Right lung (tissue), 5 donors: Measurements from ENCODE around the gene KLHL29. TPM values are rescaled to one million over a fixed set of nuclear protein-coding genes. Genes with fewer than 3 reads are reported as not detected.

Experiments
- DNase-seq, 2 donors: peaks; one replicate each; pipeline ENCODE4 v3.0.0-alpha.2; 2013
- polyA plus RNA-seq, 5 donors: library from polyadenylated mRNA; unstranded; fragments of 120-200 nt; gene quantifications; one replicate each; pipeline versions ENCODE4 v1.2.1 to v1.2.3, GENCODE V29; 2013; ENCODE audit warnings: inconsistent platforms in 1 of 5, low replicate concordance in 1 of 5; ENCODE audit not compliant: insufficient read length in 5 of 5, insufficient read depth in 1 of 5

KLHL29 gene
- polyA plus RNA-seq, 5 donors: 1.6 to 2.7 (median 2.1) TPM

DNA sequence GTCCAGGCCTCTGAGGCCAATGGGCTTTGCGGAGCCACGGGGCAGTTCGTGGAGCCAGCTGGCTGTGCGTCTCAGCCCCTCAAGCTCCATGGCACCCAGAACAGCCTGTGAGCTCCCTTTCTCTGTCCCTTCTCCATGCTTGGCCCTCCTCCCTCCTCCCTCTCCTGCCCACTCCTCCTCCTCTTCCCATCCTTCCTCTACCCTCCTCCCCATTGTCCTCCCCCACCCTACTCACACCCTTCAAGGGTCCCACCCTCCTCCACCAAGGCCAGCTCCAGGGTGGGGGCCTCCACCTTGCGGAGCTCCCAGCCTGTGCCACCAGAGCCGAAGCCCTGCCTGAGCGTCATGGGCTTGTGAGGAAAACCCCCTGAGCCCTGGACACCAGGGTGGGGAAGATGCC is 273.0 kb downstream of the KLHL29 start:
- no peak for DNase-seq

DNA sequence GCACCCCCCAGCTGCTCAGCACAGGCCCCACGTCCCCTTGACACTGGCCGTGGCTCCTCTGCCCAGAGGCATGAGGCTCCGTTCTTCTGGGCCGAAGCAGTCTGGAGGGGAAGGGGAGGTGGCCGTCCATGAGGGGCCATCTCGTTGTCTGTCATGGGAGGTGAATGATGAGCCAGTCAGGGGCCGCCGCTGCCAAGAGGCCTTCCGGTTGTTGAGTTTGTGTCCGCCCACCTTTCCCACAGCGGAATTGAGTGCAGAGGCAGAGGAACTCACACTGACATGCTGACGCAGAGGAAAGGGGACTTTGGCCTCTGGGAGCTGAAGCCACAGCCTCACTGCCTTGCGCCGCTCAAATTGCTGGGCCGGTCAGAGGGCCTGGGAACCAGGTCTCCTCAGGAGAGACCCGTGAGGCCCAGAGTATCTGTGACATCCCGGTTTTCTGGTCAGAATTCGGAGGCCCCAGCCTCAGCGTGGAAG is 273.5 kb downstream of the KLHL29 start:
- no peak for DNase-seq

DNA sequence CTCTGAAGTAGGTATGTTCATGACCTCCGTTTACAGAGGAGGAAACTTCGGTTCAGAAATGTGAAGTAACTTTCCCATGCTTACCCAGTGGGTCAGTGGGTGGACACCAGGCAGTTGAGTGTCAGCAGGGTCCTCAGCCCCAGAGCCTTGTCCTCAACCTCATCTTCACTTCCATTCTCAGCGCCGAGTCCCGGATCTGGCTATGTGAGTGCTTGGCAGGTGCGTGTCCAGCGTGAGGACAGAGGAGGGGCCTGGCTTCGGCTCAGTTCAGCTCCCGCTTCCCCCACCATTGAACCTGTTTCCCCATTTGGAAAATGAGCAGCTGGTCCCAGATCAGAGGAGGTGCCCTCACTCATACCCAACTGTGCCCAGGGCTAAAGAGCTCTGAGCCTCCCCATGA is 274.3 kb downstream of the KLHL29 start:
- no peak for DNase-seq

DNA sequence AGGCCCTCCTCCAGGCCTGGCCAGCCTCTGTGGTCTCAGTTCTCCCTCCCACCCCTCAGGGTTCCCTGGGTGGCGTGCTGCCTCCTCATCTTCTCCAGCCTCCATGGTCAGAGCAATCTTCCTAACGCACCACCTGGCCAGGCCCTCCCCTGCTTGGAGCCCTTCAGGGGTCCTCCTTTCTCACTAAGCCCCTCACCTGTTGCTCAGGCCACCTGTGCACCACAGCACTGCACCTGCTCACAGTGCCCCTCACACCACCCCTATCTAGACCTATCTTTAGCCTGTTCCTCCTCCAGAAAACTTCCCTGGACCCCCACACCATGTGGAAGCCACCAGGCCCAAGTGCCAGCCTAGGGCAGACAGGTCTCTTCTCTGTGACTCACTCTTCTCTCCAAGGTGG is 274.8 kb downstream of the KLHL29 start:
- no peak for DNase-seq

DNA sequence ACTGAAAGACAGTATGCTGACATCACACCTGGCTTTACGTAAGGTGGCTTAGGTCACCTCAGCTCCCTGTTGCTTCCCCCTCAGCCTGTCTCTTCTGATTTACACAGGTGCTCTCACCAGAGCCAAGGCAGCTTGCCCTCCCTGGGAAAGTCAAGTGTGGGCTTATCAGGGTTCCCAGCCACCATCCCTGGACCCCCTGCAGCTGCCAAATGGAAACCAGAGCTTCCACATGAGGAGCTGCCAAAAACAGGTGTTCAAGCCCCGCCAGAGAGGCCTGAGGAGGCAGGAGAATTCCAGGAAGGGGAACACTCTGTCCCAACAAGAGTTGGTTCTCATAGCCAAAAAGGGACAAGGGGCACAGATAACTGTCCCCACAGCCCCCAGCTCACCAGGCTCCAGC is 275.3 kb downstream of the KLHL29 start:
- DNase-seq: no peak

DNA sequence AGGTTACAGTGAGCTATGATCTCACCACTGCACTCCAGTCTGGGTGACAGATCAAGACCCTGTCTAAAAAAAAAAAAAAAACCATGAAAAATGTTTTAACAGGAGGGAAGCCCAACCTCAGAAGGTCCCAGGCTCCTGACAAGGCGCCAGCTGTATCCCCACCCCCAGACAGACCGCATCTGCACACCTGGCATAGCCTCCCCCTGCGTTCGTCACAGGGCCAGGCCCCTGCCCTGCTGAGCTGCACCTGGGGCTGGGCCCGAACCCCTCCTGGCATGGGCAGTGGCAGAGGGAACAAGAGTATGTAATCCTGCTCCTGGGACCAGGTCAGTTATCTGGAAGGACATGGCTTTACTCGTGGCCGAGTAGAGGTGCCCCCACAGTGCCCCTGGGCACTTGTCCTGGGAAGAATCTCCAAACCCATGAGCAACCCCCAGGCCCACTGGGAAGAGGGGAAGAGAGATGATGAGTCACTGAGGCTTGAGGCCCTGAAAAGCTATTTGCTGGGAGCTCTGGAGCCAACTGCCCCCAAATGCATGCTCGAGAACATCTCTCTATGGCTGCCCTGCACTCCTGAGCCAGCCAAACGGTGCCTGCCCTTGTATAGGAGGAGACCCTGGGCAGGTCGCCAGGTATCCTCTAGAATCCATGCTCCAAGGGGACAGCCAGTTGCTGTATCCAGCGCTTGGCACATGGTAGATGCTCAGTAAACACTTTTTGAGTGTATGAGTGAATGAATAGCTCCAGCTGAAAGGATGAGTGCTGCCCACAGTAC is 276.5 kb downstream of the KLHL29 start:
- DNase-seq: no peak

DNA sequence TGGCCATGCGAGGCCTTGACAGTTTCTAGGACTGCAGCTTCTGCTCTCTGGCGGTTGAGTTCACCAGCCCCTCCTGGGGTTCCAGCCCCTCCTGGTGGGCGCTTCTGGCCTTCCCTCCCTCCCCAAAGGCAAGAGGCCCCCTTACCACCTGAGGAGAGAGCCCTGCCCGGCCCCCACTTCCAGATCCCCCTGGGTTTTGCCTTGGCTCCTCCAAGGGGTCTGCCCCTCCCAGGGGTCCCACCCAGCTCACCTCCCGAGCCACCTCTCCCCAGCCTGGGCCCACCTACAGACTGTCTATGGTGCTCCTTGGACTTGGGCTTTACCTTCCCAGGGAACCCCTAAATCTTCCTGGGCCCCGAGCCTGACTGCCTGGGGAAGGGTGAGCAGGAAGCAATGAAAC is 277.5 kb downstream of the KLHL29 start:
- no peak for DNase-seq

DNA sequence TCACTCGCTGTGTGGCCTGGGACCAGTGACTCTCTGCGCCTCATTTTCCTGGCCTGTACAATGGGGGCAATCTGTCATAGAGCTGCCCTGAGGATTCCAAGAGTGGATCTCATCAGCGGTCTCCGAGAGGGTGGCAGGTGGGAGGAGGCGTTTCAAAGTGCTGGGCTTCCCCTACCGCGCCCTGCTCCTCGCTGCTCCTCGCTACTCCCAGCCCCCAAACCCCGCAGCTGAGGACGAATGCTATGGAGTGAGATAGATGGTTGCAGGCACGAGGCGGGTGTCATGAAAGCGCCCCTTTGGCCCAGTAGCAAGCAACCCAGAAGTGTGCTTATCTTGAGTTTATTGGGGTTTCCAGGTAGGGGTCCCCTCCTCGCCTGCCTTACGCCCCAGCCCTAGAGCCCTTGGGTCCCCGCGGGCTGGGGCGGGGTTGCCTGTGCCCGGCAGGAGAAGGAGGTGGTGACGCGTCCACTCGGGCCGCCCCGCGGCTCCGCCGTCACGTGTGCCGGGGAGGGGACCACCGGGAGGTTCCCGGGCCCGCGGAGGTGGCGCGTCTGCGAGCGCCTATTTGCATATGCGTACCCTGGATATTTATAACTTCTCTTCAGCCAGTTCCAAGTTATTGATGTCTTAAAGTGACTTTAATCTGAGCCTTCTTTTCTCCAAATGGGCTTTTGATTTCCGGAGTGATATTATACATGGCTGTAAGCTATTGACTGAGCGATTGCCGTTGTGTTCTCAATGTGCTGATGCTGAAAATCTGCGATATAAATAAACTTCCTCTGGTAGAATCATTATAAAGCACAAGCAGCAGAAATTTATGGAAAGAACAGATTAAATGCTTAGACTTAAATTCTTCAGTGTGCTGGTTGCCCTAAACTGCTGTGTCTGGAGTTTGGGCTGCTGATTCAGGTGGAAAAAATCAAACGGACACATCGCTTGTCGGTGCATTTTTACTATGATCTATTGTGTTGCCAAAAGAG is 278.3 kb downstream of the KLHL29 start:
- peak; percentile 24 to 29 for DNase-seq

DNA sequence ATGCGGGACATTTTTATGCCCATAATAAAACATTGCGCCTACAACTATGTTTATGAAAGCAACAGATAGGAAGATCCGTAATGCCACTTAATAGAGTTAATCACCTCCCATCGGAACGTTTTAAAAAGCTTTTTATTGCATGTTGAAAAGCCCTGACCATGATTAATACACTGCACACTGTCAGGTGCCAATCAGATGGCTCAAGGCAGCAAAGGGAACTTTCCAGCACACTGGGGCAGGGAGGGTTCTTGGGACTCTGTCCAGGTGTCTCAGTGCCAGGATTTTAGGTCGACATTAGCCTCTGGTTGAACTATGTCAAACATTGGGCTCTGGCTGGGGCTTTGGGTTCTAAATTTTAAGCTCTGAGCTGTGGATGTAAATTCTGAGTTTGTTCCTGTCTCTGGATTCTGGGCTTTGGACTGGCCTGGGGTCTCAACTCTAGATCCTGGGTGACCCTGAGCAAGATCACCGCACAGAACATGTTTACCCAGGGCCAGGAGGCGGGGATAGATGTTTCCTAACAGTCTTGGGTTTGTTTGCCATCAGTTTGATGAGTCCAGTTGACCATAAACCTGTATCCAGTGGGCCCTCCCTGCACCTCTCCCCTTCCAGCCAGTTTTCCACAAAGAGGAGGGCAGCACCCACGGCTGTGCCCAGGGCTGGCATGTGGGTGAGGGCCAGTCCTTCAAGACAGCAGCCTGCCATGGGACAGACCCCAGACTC is 279.2 kb downstream of the KLHL29 start:
- DNase-seq: no peak

DNA sequence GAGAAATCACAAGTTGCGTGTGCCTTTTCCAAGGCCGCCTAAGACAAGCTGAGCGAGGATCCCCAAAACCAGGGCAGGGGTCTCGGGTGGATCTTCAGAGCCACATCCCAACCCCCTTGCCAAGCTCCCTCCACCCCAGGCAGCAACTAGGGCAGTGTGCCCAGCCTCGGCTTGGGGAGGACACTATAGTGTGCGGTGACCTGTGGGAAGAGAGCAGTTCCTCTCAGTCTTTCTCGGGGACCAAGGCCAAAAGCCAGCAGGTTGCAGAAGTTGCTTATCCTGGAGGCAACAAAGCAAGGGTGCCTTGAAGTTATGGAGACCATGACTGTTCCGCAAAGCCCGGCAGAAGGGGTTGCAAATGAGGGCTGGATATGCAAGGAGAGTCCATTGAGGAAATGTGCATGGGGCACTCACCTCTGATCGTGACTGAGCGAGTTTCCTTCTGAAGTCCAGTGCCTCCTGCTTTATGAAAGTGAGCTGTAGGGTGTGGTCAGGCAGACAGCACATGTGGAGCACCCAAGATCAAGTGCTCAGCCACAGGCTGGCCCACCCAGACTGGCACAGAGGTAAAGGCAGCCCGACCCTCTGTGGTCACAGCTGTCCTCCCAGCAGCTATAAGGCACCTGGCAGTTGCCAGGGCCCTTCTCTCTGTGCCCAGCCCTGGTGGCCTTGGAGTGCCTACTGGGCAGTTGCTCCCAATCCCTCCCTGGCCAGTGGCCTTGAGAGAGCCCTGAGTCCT is 281.4 kb downstream of the KLHL29 start:
- DNase-seq: no peak

DNA sequence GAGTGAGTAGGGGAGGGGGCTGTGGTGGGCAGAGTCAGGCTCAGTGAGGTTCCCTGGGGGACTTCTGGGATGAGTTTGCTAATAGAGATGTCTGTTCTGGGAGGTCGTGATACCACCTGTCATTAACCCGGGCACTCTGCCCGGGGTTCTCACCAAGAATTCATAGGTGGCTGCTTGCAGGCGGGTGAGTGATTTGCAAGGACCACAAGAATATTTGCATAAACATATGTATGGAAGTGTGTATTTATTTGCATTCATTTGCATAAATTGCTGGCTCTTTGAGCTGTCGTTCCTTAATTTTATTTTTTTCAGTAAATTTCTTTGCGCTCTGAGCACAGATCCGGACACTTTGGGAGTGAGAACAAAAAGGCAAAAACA is 282.0 kb downstream of the KLHL29 start:
- no peak for DNase-seq

DNA sequence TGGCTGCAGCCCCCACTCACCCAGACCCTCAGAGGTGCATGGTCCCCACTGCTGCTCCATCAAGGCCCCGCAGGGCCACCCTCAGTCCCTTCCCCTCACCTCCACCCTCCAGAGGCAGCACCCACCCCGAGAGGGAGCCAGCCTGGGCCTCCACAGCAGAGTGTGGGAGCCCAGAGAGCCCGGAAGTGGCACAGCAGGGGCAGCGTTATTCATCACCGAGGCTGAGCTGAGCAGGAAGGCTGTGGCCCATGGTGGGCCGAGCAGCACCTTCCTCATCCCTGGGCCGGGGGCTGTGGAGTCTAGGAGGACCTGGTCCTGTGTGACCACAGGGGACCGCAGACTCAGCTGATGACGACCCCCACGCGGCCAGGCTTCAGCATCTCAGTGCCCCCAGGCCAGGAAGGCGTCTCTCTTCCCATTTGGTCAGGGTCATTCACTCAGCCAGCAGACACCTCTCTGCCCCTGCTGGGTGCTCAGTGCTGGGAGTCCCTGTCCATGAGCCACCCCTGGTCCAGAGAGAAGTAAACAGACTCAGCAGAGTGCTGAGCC is 283.9 kb downstream of the KLHL29 start:
- DNase-seq: no peak

DNA sequence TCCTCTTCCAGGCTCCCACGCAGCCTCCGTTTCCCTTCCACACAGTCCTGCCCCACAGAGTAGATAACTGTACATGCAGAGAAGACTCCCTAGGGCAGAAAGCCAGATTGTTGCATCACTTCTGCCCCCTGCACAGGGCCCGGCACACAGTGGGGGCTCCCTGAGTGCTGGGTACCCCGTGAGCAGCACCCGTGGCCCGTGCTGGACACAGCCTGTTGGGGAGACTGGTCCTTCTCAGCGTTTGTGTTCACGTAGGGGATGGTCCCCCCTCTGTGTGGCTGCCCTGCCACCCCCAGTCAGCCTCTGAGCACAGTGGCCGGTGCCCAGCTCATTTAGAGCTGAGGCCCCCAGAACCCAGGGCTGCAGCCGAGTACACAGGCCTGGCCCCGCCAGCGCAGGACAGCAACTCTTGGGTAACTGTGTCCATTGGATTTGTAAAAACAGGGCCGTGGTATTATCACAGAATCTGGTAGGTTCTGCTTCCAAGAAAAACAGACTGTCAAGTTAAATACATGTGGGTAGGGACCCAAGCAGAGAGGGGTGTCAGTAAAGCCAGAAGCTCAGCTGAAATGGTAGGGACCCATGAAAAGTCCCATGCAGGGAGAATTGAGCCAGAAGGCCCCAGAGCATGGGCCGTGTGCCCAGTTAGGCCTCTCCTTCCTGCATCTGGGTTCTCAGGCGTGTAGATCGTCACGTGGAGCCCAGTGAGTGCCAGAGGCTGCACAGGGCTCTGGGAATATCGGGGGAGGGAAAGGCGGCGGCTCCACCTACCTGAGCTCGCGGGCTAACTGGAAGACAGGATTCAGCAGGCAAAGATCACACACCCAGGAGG is 284.6 kb downstream of the KLHL29 start:
- DNase-seq: peak; percentile 59 to 63

DNA sequence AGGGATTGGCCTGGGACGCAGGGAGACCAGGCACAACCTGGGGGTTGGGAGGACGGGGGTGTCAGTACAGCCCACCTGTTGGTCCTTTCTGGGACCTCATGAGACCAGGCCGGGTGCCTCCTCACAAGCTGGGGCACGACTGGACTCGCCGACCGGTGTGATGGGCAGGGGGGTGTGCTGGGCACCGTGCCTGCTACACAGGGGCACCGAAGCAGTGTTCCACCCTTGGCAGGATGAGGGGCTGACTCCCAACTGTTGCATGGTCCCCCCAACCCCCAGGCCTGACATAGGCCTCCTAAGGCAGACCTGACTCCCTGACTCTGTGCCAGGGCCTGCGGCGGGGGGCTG is 285.2 kb downstream of the KLHL29 start:
- DNase-seq: no peak

DNA sequence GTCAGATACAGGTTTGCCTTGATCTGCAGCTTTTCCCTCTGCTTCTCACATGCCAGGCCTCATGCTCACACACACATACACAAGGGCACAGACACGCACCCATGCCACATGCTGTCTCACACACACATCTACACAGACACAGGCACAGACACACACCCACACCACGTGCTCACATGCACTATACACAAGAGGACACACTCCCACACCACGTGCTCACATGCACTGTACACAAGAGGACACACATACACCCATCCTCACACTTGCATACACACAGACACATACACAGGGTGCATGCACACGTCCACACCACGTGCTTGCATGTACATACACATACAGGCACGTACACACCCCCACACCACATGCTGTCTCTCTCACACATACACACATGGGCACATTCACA is 288.1 kb downstream of the KLHL29 start:
- no peak for DNase-seq

DNA sequence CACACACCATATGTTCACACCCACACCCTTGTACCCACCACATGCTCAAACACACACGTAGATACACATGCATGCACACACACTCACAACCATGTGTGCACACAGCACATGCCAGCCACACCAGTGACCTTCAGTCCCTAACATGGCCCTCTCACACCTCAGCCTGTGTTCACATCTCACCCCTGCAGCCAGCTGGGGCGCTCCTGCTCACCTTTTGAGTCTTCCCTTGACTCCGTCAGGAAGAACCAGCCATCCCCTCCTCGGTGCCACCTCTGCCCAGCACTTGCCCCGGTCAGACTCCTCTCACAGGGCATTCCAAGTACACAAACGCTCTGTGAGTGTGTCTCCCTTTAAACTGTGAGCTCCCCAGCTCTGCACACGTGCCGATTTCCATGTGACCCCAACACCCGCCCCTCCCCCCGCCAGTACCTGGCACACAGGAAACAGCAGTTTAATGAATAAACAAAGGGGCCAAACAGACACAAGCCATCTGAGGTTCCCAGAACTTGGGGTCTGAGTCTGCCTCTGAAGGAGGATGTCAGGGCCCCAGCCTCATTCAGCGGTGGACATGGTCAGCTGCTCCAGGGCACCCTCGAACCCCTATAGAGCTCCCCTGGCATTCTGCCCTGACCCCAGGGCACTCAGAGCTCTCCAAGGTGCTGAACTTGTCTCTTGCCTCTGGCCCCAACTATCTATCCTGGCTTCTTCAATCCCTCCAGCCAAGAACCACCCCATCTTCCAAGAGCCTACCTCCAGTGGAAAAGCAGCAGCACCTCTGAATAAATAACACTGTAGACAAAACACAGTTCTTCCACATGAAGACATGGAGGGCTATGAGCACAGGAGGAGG is 289.1 kb downstream of the KLHL29 start:
- DNase-seq: no peak

DNA sequence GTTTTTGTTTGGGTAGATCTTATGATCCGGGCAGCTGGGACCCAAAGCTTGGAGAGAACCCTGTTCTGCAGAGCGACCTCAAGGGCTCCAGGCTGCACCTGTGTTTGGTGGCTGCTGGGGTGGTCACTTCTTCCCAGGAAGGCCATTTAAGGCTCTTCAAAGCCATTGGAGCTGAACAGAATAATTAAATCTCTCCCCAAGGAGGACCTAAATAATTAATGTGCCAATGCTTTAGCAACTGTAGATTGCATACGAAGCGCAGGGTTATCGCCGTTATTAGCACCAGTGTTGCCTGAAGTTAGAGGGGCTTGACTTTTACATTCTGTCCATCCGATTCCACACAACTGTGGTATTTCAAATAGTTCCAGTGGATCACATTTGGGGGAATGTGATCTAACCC is 290.5 kb downstream of the KLHL29 start:
- DNase-seq: no peak

DNA sequence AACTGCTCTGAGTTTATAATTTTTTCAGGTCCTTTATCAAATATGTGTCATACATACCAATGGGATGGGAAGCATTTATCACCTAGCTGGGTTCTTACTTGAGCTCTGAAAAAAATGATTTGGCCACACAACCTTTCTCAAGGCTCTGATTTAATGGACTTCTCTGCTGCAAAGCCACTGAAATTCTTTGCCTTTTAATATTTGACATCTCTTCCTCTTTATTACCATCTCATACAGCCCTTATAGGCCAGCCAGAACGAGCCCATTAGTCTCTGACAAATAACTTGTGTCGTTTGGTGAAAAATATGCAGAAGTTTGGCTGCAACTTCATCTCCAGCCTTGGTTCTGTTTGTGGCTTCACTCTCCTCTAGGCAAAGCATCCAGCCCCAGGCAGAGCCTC is 292.9 kb downstream of the KLHL29 start:
- DNase-seq: no peak

DNA sequence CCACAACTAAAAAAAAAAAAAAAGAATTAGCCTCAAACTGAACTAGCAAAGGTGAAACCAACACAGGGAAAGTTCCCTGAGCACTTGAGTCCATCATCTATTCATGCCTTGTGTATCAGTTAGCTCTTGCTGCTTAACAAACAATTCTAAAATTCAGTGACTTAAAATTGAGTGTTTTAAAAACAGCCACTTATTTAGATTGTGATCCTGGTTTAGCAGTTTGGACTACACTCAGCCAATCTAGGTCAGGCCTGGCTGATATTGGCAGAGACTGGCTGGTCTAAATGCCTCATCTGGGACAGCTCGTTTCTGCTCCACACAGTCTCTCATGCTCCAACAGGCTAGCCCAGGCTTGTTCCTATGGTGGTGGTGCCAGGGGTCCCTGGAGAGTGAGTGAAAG is 294.1 kb downstream of the KLHL29 start:
- no peak for DNase-seq
